Measurements from ENCODE around the gene ADGRG6.

Gene ADGRG6

GRCh38 chr6:142356201-142356883 lies 54.5 kb downstream of the ADGRG6 start:
- H3K9me3 Mint-ChIP-seq: no peaks in the 10 kb centered on the region
- H3K36me3 Mint-ChIP-seq: no peaks in the 10 kb centered on the region
- peaks cover 3% of the 10 kb centered on the region for H3K27me3 Mint-ChIP-seq
- H3K27ac Mint-ChIP-seq: no peak overlapping the region
- DNase-seq: no peak
- CTCF ChIA-PET: no interaction called here
- H3K4me1 Mint-ChIP-seq: peaks cover 2% of the 10 kb centered on the region
- no peak overlapping the region for H3K4me3 Mint-ChIP-seq

DNA sequence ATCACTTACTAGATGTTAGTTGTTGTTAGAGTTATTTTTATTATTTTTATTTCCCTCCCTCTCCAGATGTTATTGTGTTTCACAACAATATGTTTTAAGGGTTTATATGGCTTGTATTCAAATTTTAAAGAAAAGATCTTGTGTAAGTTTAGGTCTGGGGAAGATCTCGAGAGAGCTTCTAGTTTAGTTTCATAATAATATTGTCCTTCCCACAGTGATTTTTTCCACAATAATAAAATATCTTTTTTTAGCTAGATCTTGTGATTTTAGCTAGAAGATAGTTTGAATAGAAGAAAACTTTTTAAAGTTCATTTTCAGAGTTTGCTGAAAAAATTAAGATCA lies 55.0 kb downstream of the ADGRG6 start:
- H3K4me3 Mint-ChIP-seq: no peak overlapping the region
- H3K27ac Mint-ChIP-seq: no peak overlapping the region
- peaks cover 4% of the 10 kb centered on the region for H3K27me3 Mint-ChIP-seq
- H3K4me1 Mint-ChIP-seq: peaks cover 2% of the 10 kb centered on the region
- CTCF ChIA-PET: interaction anchor here (0.5 kb wide), 1 partner anchor 149 kb away, joined by 3 read pairs; no protein-coding TSS in a partner anchor
- H3K36me3 Mint-ChIP-seq: no peaks in the 10 kb centered on the region
- DNase-seq: no peak
- H3K9me3 Mint-ChIP-seq: no peaks in the 10 kb centered on the region

- CTCF ChIA-PET: no interaction called here
- no peak for DNase-seq
Measured at GRCh38 chr6:142357879-142358278, 56.1 kb downstream of the ADGRG6 start.

DNA sequence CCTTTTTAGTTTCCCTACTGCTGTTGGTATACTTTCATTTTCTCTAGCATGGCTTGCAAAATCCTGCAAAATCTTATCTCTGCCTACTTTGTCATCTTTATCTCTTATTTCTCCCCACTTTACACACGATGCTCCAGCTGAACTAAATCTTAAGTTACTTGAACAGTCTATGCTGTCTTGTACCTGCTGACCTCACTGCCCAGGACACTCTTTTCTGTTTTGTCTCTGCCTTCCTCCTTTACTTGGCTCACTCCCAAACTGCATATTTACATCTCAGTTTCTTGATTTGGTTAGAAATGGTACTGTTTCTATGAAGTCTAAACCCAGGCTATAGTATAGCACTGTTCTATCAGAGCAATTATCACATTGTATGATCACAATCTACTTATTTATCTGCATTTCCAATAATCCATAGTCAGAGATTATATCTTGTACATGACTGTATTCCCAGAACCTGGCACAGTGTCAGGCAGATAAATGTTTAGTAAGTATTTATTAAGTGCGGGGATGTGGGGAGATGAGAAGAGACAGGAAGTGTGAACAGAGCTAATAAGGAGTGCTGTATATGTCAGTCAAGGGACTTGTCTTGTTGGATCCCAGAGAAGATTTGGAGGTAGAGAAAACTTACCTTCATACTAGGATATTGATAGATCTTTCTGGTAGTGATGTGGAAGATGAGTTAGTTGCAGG lies 57.6 kb downstream of the ADGRG6 start:
- no peak overlapping the region for H3K27ac Mint-ChIP-seq
- no peak for DNase-seq
- H3K36me3 Mint-ChIP-seq: no peaks in the 10 kb centered on the region
- peaks cover 4% of the 10 kb centered on the region for H3K27me3 Mint-ChIP-seq
- no peaks in the 10 kb centered on the region for H3K9me3 Mint-ChIP-seq
- H3K4me3 Mint-ChIP-seq: no peak overlapping the region
- CTCF ChIA-PET: no interaction called here
- H3K4me1 Mint-ChIP-seq: peaks cover 2% of the 10 kb centered on the region

More at GRCh38 chr6:142357879-142358278, 56.1 kb downstream of the ADGRG6 start:
- Mint-ChIP-seq H3K9me3 (no peaks in the 10 kb centered on the region), H3K36me3 (no peaks in the 10 kb centered on the region), H3K4me3 (no peak overlapping the region), H3K27ac (no peak overlapping the region), H3K27me3 (peaks cover 4% of the 10 kb centered on the region), H3K4me1 (peaks cover 2% of the 10 kb centered on the region)

- Mint-ChIP-seq H3K27ac (no peak overlapping the region), H3K27me3 (peaks cover 4% of the 10 kb centered on the region), H3K4me1 (no peaks in the 10 kb centered on the region), H3K4me3 (no peak overlapping the region), H3K9me3 (no peaks in the 10 kb centered on the region), H3K36me3 (no peaks in the 10 kb centered on the region)
- DNase-seq: no peak
- CTCF ChIA-PET: no interaction called here
Measured at GRCh38 chr6:142361345-142361744, 59.5 kb downstream of the ADGRG6 start.

GRCh38 chr6:142361779-142362750 lies 60.3 kb downstream of the ADGRG6 start:
- H3K4me1 Mint-ChIP-seq: no peaks in the 10 kb centered on the region
- H3K36me3 Mint-ChIP-seq: no peaks in the 10 kb centered on the region
- no peak overlapping the region for H3K27ac Mint-ChIP-seq
- CTCF ChIA-PET: no interaction called here
- no peaks in the 10 kb centered on the region for H3K9me3 Mint-ChIP-seq
- H3K4me3 Mint-ChIP-seq: no peak overlapping the region
- no peak for DNase-seq
- H3K27me3 Mint-ChIP-seq: peaks cover 4% of the 10 kb centered on the region

GRCh38 chr6:142367061-142367460 lies 65.3 kb downstream of the ADGRG6 start:
- Mint-ChIP-seq H3K4me1 (no peaks in the 10 kb centered on the region), H3K4me3 (no peak overlapping the region), H3K27ac (no peak overlapping the region), H3K9me3 (no peaks in the 10 kb centered on the region), H3K36me3 (no peaks in the 10 kb centered on the region), H3K27me3 (no peaks in the 10 kb centered on the region)
- DNase-seq: no peak
- CTCF ChIA-PET: no interaction called here

GRCh38 chr6:142367501-142368018 lies 65.8 kb downstream of the ADGRG6 start:
- Mint-ChIP-seq H3K9me3 (no peaks in the 10 kb centered on the region), H3K36me3 (no peaks in the 10 kb centered on the region), H3K27me3 (no peaks in the 10 kb centered on the region), H3K4me3 (no peak overlapping the region), H3K27ac (no peak overlapping the region), H3K4me1 (no peaks in the 10 kb centered on the region)
- DNase-seq: no peak
- CTCF ChIA-PET: no interaction called here

GRCh38 chr6:142369266-142369665 lies 67.5 kb downstream of the ADGRG6 start:
- Mint-ChIP-seq H3K4me3 (no peak overlapping the region), H3K36me3 (no peaks in the 10 kb centered on the region), H3K27me3 (no peaks in the 10 kb centered on the region)

GRCh38 chr6:142372348-142372747 lies 70.5 kb downstream of the ADGRG6 start:
- Mint-ChIP-seq H3K4me1 (no peaks in the 10 kb centered on the region), H3K36me3 (no peaks in the 10 kb centered on the region), H3K27ac (no peak overlapping the region), H3K9me3 (no peaks in the 10 kb centered on the region), H3K27me3 (peaks cover 3% of the 10 kb centered on the region), H3K4me3 (no peak overlapping the region)
- no peak for DNase-seq
- CTCF ChIA-PET: no interaction called here

More at GRCh38 chr6:142369266-142369665, 67.5 kb downstream of the ADGRG6 start:
- CTCF ChIA-PET: no interaction called here
- Mint-ChIP-seq H3K4me1 (no peaks in the 10 kb centered on the region), H3K9me3 (no peaks in the 10 kb centered on the region), H3K27ac (no peak overlapping the region)
- no peak for DNase-seq

- H3K4me1 Mint-ChIP-seq: no peaks in the 10 kb centered on the region
- H3K27ac Mint-ChIP-seq: no peak overlapping the region
- DNase-seq: no peak
- peaks cover 4% of the 10 kb centered on the region for H3K27me3 Mint-ChIP-seq
- CTCF ChIA-PET: interaction anchor here (0.6 kb wide), 1 partner anchor 82 kb away, joined by 3 read pairs; no protein-coding TSS in a partner anchor
- no peaks in the 10 kb centered on the region for H3K9me3 Mint-ChIP-seq
- H3K36me3 Mint-ChIP-seq: no peaks in the 10 kb centered on the region
- H3K4me3 Mint-ChIP-seq: no peak overlapping the region
Measured at GRCh38 chr6:142373268-142374090, 71.7 kb downstream of the ADGRG6 start.

GRCh38 chr6:142374091-142374770 lies 72.4 kb downstream of the ADGRG6 start:
- Mint-ChIP-seq H3K4me1 (no peaks in the 10 kb centered on the region), H3K36me3 (no peaks in the 10 kb centered on the region), H3K27me3 (peaks cover 4% of the 10 kb centered on the region), H3K27ac (no peak overlapping the region), H3K4me3 (no peak overlapping the region), H3K9me3 (no peaks in the 10 kb centered on the region)
- CTCF ChIA-PET: interaction anchor here (0.6 kb wide), 1 partner anchor 81 kb away, joined by 3 read pairs; no protein-coding TSS in a partner anchor
- DNase-seq: no peak

Data from activated naive CD4-positive, alpha-beta T cell treated with anti-CD3 and anti-CD28 coated beads, Interleukin-2, amount 10 ng/mL, durations not matched to agents 7 days and 5 days (primary cell).